HG03060 (cell line): ENCODE measurements around the gene DLL1.

Source experiments
- ATAC-seq: cut with Tn5 transposase; IDR thresholded peaks from one replicate; pipeline ENCODE4 v1.9.1; 2021; ENCODE audit warnings: low read depth, moderate number of reproducible peaks; ENCODE audit not compliant: unreplicated experiment

Gene DLL1

GRCh38 chr6:170253226-170253909, 37.5 kb downstream of the DLL1 start:
- no peak for ATAC-seq

- ATAC-seq, result no peak
Measured at GRCh38 chr6:170251776-170252571, 38.9 kb downstream of the DLL1 start.

- ATAC-seq, result no peak
Measured at GRCh38 chr6:170250981-170251775, 39.7 kb downstream of the DLL1 start.

GRCh38 chr6:170250455-170250854, 40.4 kb downstream of the DLL1 start:
- no peak for ATAC-seq

GRCh38 chr6:170249817-170250216, 41.1 kb downstream of the DLL1 start:
- no peak for ATAC-seq

- ATAC-seq, result no peak
Measured at GRCh38 chr6:170248861-170249600, 41.8 kb downstream of the DLL1 start.

GRCh38 chr6:170248111-170248805, 42.6 kb downstream of the DLL1 start:
- ATAC-seq, result no peak

GRCh38 chr6:170247178-170247701, 43.6 kb downstream of the DLL1 start:
- ATAC-seq, result no peak

- no peak for ATAC-seq
Measured at GRCh38 chr6:170245475-170245992, 45.3 kb downstream of the DLL1 start.

GRCh38 chr6:170244721-170245474, 46.0 kb downstream of the DLL1 start:
- no peak for ATAC-seq

GRCh38 chr6:170243791-170244291, 47.0 kb downstream of the DLL1 start:
- ATAC-seq, result no peak

- ATAC-seq, result no peak
Measured at GRCh38 chr6:170243386-170243785, 47.5 kb downstream of the DLL1 start.

GRCh38 chr6:170238741-170239565, 51.9 kb downstream of the DLL1 start:
- no peak for ATAC-seq

- no peak for ATAC-seq
Measured at GRCh38 chr6:170237999-170238740, 52.7 kb downstream of the DLL1 start.

GRCh38 chr6:170236131-170236836, 54.6 kb downstream of the DLL1 start:
- ATAC-seq, result no peak

- ATAC-seq, result no peak
Measured at GRCh38 chr6:170235391-170236125, 55.3 kb downstream of the DLL1 start.
